A673 (cell line): ENCODE results near the gene GRIK2. TPM values are rescaled to one million over a fixed set of nuclear protein-coding genes. Genes with fewer than 3 reads are reported as not detected.

Experiments
- BruUV-seq: library from RNA; stranded (reverse); fragments of 400-500 nt; replicated peaks from 2 replicates; lab custom pipeline; 2021; lab: Mats Ljungman, UMichigan
- CTCF ChIA-PET: fragments of 300-600 bp; sonication (Branson Sonifier 250); formaldehyde crosslinking; loops from one replicate; lab custom pipeline; 2022; ENCODE audit warnings: antibody characterized with exemption; lab: Charles Lee
- POLR2A ChIA-PET: fragments of 300-600 bp; sonication (Branson Sonifier 250); formaldehyde crosslinking; loops from one replicate; lab custom pipeline; 2022; ENCODE audit warnings: antibody characterized with exemption; ENCODE audit not compliant: low non-redundant PET; lab: Charles Lee
- DNase-seq: peaks from one replicate; pipeline ENCODE4 v3.0.0-alpha.2; 2015; ENCODE audit warnings: low spot score
- H3K27ac ChIP-seq: fragments of 200-600 bp; sonication (generic); 2 replicates; pipeline ENCODE4 v1.5.1; 2016; ENCODE audit warnings: mixed run types, low read depth, mild to moderate bottlenecking, mixed read lengths, antibody characterized with exemption, low read length; ENCODE audit not compliant: poor library complexity, severe bottlenecking
- H3K27me3 ChIP-seq: fragments of 200-600 bp; sonication (generic); replicated peaks from 2 replicates; pipeline ENCODE4 v1.6.1; 2017; ENCODE audit warnings: mixed run types, low read depth, mild to moderate bottlenecking, mixed read lengths, antibody characterized with exemption, low read length; ENCODE audit not compliant: insufficient read depth, poor library complexity
- H3K36me3 ChIP-seq: fragments of 200-600 bp; sonication (generic); 2 replicates; pipeline ENCODE4 v1.6.1; 2016; ENCODE audit warnings: mixed run types, mild to moderate bottlenecking, mixed read lengths, antibody characterized with exemption, low read length; ENCODE audit not compliant: insufficient read depth, poor library complexity, severe bottlenecking
- H3K4me1 ChIP-seq: fragments of 200-600 bp; sonication (generic); 2 replicates; pipeline ENCODE4 v1.6.1; 2017; ENCODE audit warnings: mixed run types, mild to moderate bottlenecking, mixed read lengths, antibody characterized with exemption, low read length; ENCODE audit not compliant: insufficient read depth, poor library complexity, severe bottlenecking
- H3K4me3 ChIP-seq: fragments of 200-600 bp; sonication (generic); 2 replicates; pipeline ENCODE4 v1.5.1; 2016; ENCODE audit warnings: low read depth, mixed run types, mild to moderate bottlenecking, mixed read lengths, low read length; ENCODE audit not compliant: poor library complexity, severe bottlenecking
- H3K9me3 ChIP-seq: fragments of 200-600 bp; sonication (generic); 2 replicates; pipeline ENCODE4 v1.6.1; 2016; ENCODE audit warnings: mixed run types, low read depth, mild to moderate bottlenecking, mixed read lengths, antibody characterized with exemption, low read length; ENCODE audit not compliant: poor library complexity, severe bottlenecking
- EZH2 ChIP-seq: fragments of 200-600 bp; sonication (generic); IDR thresholded peaks from 2 replicates; pipeline ENCODE4 v1.6.1; 2017; ENCODE audit warnings: borderline replicate concordance, low read depth, mild to moderate bottlenecking, mixed read lengths, antibody characterized with exemption, low read length; ENCODE audit not compliant: poor library complexity, severe bottlenecking
- intact Hi-C: fragments of 100-400 bp; cut with micrococcal nuclease; formaldehyde crosslinking; loops from one replicate; pipeline ENCODE4 v1.10.0; 2022; ENCODE audit not compliant: unreplicated experiment
- total RNA-seq: library from RNA; stranded (reverse); gene quantifications from 2 replicates; pipeline ENCODE4 v1.2.3, GENCODE V29; 2021
- TF ChIP-seq, protein P1 (sequence below): fragments of 300-800, 200-600 bp; sonication (generic); conservative IDR thresholded peaks from 2 replicates; pipeline ENCODE4 v1.5.1; 2017; ENCODE audit warnings: low read depth, mild to moderate bottlenecking, antibody characterized with exemption, low read length, moderate library complexity, mixed read lengths

Gene GRIK2
- total RNA-seq, 1 experiment from 2014 or later: 62.1 TPM

DNA sequence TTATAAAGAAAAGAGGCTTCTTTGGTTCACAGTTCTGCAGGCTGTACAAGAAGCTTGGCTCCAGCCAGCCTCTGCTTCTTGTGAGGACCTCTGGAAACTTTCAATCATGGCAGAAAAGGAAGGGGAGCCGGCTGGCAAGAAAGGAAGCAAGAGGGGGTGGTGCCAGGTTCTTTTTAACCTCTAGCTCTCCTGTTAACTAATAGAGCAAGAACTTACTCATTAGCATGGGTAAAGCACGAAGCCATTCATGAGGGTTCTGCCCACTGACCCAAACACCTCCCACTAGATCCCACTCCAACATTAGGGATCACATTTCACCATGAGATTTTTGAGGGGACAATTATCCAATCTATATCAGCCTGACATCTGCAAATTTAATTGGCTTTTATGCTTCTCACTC lies 347.1 kb downstream of the GRIK2 start:
- no peak for DNase-seq
- no peak overlapping the region for H3K27ac ChIP-seq
- peaks cover 25% of the 10 kb centered on the region for H3K4me1 ChIP-seq
- no peak for TF ChIP-seq EZH2
- TF ChIP-seq, protein P1, sequence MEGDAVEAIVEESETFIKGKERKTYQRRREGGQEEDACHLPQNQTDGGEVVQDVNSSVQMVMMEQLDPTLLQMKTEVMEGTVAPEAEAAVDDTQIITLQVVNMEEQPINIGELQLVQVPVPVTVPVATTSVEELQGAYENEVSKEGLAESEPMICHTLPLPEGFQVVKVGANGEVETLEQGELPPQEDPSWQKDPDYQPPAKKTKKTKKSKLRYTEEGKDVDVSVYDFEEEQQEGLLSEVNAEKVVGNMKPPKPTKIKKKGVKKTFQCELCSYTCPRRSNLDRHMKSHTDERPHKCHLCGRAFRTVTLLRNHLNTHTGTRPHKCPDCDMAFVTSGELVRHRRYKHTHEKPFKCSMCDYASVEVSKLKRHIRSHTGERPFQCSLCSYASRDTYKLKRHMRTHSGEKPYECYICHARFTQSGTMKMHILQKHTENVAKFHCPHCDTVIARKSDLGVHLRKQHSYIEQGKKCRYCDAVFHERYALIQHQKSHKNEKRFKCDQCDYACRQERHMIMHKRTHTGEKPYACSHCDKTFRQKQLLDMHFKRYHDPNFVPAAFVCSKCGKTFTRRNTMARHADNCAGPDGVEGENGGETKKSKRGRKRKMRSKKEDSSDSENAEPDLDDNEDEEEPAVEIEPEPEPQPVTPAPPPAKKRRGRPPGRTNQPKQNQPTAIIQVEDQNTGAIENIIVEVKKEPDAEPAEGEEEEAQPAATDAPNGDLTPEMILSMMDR: no peak
- POLR2A ChIA-PET: no interaction called here
- no peaks in the 10 kb centered on the region for H3K36me3 ChIP-seq
- H3K27me3 ChIP-seq: no peaks in the 10 kb centered on the region
- peaks cover 6% of the 10 kb centered on the region for H3K9me3 ChIP-seq
- CTCF ChIA-PET: no interaction called here
- intact Hi-C loops: no loop called here
- BruUV-seq: no TSS peak
- no peak overlapping the region for H3K4me3 ChIP-seq

DNA sequence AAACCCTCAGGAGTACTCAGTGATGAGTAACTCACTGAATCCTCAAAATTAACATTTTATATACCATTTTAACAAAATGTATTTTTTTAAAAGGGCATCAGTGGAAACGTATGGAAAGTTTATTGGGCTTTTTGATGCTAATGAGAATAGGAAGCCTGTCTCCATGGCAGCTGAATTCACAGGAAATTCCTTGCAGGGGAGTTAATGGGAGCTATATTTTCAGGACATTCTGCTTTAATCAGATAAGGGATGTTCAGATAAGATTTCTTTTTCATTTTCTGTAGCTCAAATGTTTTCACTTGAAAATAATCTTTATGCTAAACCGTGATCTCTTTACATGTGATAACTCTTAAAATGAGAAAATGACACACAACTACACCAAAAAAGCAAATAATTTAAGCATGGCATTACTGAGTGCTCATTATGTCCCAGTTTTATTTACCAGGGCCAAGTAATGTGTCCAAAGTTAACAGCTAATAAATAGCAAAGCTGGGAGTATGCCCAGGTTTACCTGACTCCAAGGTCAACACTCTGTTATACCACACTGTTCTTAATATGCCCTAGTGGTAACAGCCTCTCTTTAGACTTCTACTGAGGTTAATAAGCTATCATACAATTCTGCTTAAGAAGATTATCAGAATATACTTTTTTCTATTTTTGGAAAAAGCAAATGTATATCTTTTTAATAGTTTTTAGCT lies 348.1 kb downstream of the GRIK2 start:
- ChIA-PET CTCF (no interaction called here), POLR2A (interaction anchor here (0.6 kb wide), 1 partner anchor 335 kb away, joined by 5 read pairs; no protein-coding TSS in a partner anchor)
- intact Hi-C loops: no loop called here
- H3K27me3 ChIP-seq: no peaks in the 10 kb centered on the region
- H3K36me3 ChIP-seq: no peaks in the 10 kb centered on the region
- BruUV-seq: no TSS peak
- TF ChIP-seq EZH2: no peak
- TF ChIP-seq, protein P1: no peak
- H3K4me1 ChIP-seq: peaks cover 25% of the 10 kb centered on the region
- no peaks in the 10 kb centered on the region for H3K9me3 ChIP-seq
- H3K4me3 ChIP-seq: no peak overlapping the region
- peak; percentile 91 for DNase-seq
- H3K27ac ChIP-seq: peak overlapping the region; percentile 21

- H3K4me1 ChIP-seq: peaks cover 3% of the 10 kb centered on the region
- no peak overlapping the region for H3K4me3 ChIP-seq
- no peaks in the 10 kb centered on the region for H3K9me3 ChIP-seq
- H3K36me3 ChIP-seq: no peaks in the 10 kb centered on the region
- ChIA-PET CTCF (no interaction called here), POLR2A (no interaction called here)
- H3K27ac ChIP-seq: no peak overlapping the region
- intact Hi-C loops: no loop called here
- DNase-seq: no peak
- no peak for TF ChIP-seq EZH2
- TF ChIP-seq, protein P1: no peak
- no TSS peak for BruUV-seq
- no peaks in the 10 kb centered on the region for H3K27me3 ChIP-seq
These were observed 353.7 kb downstream of the GRIK2 start for GRCh38 chr6:101747160-101747559.
